Liver (tissue), 9 donors: ENCODE results near the gene LPP. TPM values are rescaled to one million over a fixed set of nuclear protein-coding genes. Genes with fewer than 3 reads are reported as not detected.

Source experiments
- DNase-seq: peaks from one replicate; pipeline ENCODE4 v3.0.0-alpha.2; 2017; ENCODE audit warnings: low spot score
- H3K27ac ChIP-seq, 2 donors: one replicate each; pipeline ENCODE4 v1.7.0; 2013; ENCODE audit warnings: inconsistent platforms in 2 of 2, low read length in 2 of 2, control low read depth in 1 of 2, low read depth in 1 of 2, mild to moderate bottlenecking in 1 of 2
- H3K27me3 ChIP-seq, 4 donors: one replicate each; pipeline versions ENCODE4 v1.6.1 to v1.7.0; 2013; ENCODE audit warnings: low read length in 3 of 4, inconsistent platforms in 1 of 4, mild to moderate bottlenecking in 1 of 4, moderate library complexity in 1 of 4; ENCODE audit not compliant: control insufficient read depth in 4 of 4, insufficient read depth in 4 of 4
- H3K36me3 ChIP-seq, 4 donors: one replicate each; pipeline versions ENCODE4 v1.6.1 to v1.7.0; 2013; ENCODE audit warnings: low read length in 3 of 4, mild to moderate bottlenecking in 3 of 4, low read depth in 1 of 4, moderate library complexity in 1 of 4; ENCODE audit not compliant: control insufficient read depth in 4 of 4, insufficient read depth in 3 of 4
- H3K4me1 ChIP-seq, 4 donors: one replicate each; pipeline versions ENCODE4 v1.6.1 to v1.7.0; 2013; ENCODE audit warnings: low read length in 3 of 4, mild to moderate bottlenecking in 3 of 4, moderate library complexity in 1 of 4; ENCODE audit not compliant: control insufficient read depth in 4 of 4, insufficient read depth in 4 of 4
- H3K4me3 ChIP-seq, 3 donors: one replicate each; pipeline versions ENCODE4 v1.6.1 to v1.7.0; 2013; ENCODE audit warnings: low read length in 3 of 3, control low read depth in 1 of 3, low read depth in 1 of 3, mild to moderate bottlenecking in 1 of 3
- H3K9ac ChIP-seq, 2 donors: one replicate each; pipeline ENCODE4 v1.7.0; 2013; ENCODE audit warnings: low read length in 2 of 2, mild to moderate bottlenecking in 2 of 2, moderate library complexity in 2 of 2, control low read depth in 1 of 2, low read depth in 1 of 2
- H3K9me3 ChIP-seq, 4 donors: one replicate each; pipeline versions ENCODE4 v1.6.1 to v1.7.0; 2013; ENCODE audit warnings: low read length in 3 of 4; ENCODE audit not compliant: control insufficient read depth in 4 of 4
- EGR1 ChIP-seq, 2 donors: IDR thresholded peaks; 2 replicates each; pipeline ENCODE4 v1.6.1; 2016 to 2018; ENCODE audit warnings: antibody characterized with exemption in 2 of 2, low read depth in 2 of 2
- FOXA1 ChIP-seq: IDR thresholded peaks from 2 replicates; pipeline ENCODE4 v1.6.1; 2016; ENCODE audit warnings: antibody characterized with exemption
- FOXA2 ChIP-seq: IDR thresholded peaks from 2 replicates; pipeline ENCODE4 v1.6.1; 2016; ENCODE audit warnings: antibody characterized with exemption
- GABPA ChIP-seq, 2 donors: IDR thresholded peaks in 1 of 2; conservative IDR thresholded peaks in 1 of 2; 2 replicates each; pipeline ENCODE4 v1.6.1; 2016; ENCODE audit warnings: antibody characterized with exemption in 2 of 2, mild to moderate bottlenecking in 1 of 2, moderate library complexity in 1 of 2
- HNF4A ChIP-seq, 2 donors: conservative IDR thresholded peaks; 2 replicates each; pipeline ENCODE4 v1.6.1; 2016; ENCODE audit warnings: antibody characterized with exemption in 2 of 2, mild to moderate bottlenecking in 2 of 2
- HNF4G ChIP-seq: IDR thresholded peaks from 2 replicates; pipeline ENCODE4 v1.6.1; 2016; ENCODE audit warnings: antibody characterized with exemption
- JUND ChIP-seq, 2 donors: IDR thresholded peaks; 2 replicates each; pipeline ENCODE4 v1.6.1; 2016; ENCODE audit warnings: antibody characterized with exemption in 2 of 2
- NR2F2 ChIP-seq: IDR thresholded peaks from 2 replicates; pipeline ENCODE4 v1.6.1; 2016; ENCODE audit warnings: antibody characterized with exemption
- RAD21 ChIP-seq, 2 donors: IDR thresholded peaks; 2 replicates each; pipeline ENCODE4 v1.6.1; 2016; ENCODE audit warnings: antibody characterized with exemption in 2 of 2, mild to moderate bottlenecking in 2 of 2
- RXRA ChIP-seq, 2 donors: IDR thresholded peaks; 2 replicates each; pipeline ENCODE4 v1.6.1; 2017 to 2018; ENCODE audit warnings: antibody characterized with exemption in 2 of 2, mild to moderate bottlenecking in 1 of 2
- SP1 ChIP-seq: IDR thresholded peaks from 2 replicates; pipeline ENCODE4 v1.6.1; 2018; ENCODE audit warnings: antibody characterized with exemption, mild to moderate bottlenecking
- TAF1 ChIP-seq: conservative IDR thresholded peaks from 2 replicates; pipeline ENCODE4 v1.6.1; 2016; ENCODE audit warnings: antibody characterized with exemption, mild to moderate bottlenecking
- YY1 ChIP-seq: IDR thresholded peaks from 2 replicates; pipeline ENCODE4 v1.6.1; 2016; ENCODE audit warnings: antibody characterized with exemption, mild to moderate bottlenecking
- WGBS: extraction: QIAGEN DNeasy Blood & Tissue Kit; methylation state at CpG from one replicate; pipeline ENCODE4 v1.1.7; 2013; 5-methylcytosine and 5-hydroxymethylcytosine counted together
- polyA plus RNA-seq, 2 donors: library from polyadenylated mRNA; stranded (reverse) in 1 of 2; unstranded in 1 of 2; fragments of 200-250 nt in 1 of 2; fragments of >200 nt in 1 of 2; fragmentation: Nextera tagmentation in 1 of 2; extraction: Ambion mirVana in 1 of 2; gene quantifications; one replicate each; pipeline versions ENCODE4 v1.2.1 to v1.2.3, GENCODE V29; 2013 to 2015
- total RNA-seq, 2 donors: library from RNA; depleted of rRNA; stranded (reverse); fragments of >200 nt; gene quantifications; one replicate each; pipeline ENCODE4 v1.2.3, GENCODE V29; 2014
- TF ChIP-seq, protein P1 (sequence below): IDR thresholded peaks from 2 replicates; pipeline ENCODE4 v1.6.1; 2016; ENCODE audit warnings: antibody characterized with exemption
- TF ChIP-seq, protein P2 (sequence below): fragments of 150-350 bp; IDR thresholded peaks from 2 replicates; pipeline ENCODE4 v1.5.1; 2017; ENCODE audit warnings: improper control_type of control experiment, low read depth, low read length; ENCODE audit not compliant: missing input control
- TF ChIP-seq, protein P3 (sequence below): IDR thresholded peaks from 2 replicates; pipeline ENCODE4 v1.6.1; 2016; ENCODE audit warnings: antibody characterized with exemption
- TF ChIP-seq, protein P4 (sequence below): IDR thresholded peaks from 2 replicates; pipeline ENCODE4 v1.6.1; 2016; ENCODE audit warnings: antibody characterized with exemption, mild to moderate bottlenecking
- TF ChIP-seq, protein P5 (sequence below): IDR thresholded peaks from 2 replicates; pipeline ENCODE4 v1.6.1; 2016; ENCODE audit warnings: antibody characterized with exemption
- donor health status: healthy.
- donor health status: healthy.
- donor health status: healthy.
- donor health status: healthy.
- donor health status: healthy.

The LPP gene
- total and polyA plus RNA-seq, 4 donors, result 3.3 to 53.7 (median 28.2) TPM

GRCh38 chr3:188342991-188343732 is 189.2 kb downstream of the LPP start:
- 83% methylated on average over 9 of the region's 9 CpGs for WGBS
- Histone ChIP-seq H3K9me3 (no peaks in the 10 kb centered on the region), H3K9ac (no peak overlapping the region), H3K4me3 (no peak overlapping the region), H3K27me3 (no peaks in the 10 kb centered on the region), H3K4me1 (peaks cover 4 to 15% (median 6%) of the 10 kb centered on the region in 4 donors), H3K36me3 (no peaks in the 10 kb centered on the region), H3K27ac (no peak overlapping the region)
- no peak for DNase-seq
- TF ChIP-seq YY1, result no peak
- TF ChIP-seq HNF4A (conservative IDR thresholded peaks at IDR 0.05), result no peak

- TF ChIP-seq, protein P1, sequence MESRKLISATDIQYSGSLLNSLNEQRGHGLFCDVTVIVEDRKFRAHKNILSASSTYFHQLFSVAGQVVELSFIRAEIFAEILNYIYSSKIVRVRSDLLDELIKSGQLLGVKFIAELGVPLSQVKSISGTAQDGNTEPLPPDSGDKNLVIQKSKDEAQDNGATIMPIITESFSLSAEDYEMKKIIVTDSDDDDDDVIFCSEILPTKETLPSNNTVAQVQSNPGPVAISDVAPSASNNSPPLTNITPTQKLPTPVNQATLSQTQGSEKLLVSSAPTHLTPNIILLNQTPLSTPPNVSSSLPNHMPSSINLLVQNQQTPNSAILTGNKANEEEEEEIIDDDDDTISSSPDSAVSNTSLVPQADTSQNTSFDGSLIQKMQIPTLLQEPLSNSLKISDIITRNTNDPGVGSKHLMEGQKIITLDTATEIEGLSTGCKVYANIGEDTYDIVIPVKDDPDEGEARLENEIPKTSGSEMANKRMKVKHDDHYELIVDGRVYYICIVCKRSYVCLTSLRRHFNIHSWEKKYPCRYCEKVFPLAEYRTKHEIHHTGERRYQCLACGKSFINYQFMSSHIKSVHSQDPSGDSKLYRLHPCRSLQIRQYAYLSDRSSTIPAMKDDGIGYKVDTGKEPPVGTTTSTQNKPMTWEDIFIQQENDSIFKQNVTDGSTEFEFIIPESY, result no peak
- no peak for TF ChIP-seq TAF1
- no peak for TF ChIP-seq YY1
- TF ChIP-seq GABPA (IDR thresholded peaks at IDR 0.05 in 1 of 2, conservative IDR thresholded peaks at IDR 0.05 in 1 of 2), result no peak
- no peak for TF ChIP-seq JUND (IDR thresholded peaks at IDR 0.05)
- no peak for TF ChIP-seq EGR1 (IDR thresholded peaks at IDR 0.05; ENCODE audit: low read depth in 2 of 2)
- H3K36me3 ChIP-seq, result no peaks in the 10 kb centered on the region
- H3K27ac ChIP-seq, result no peak overlapping the region
- H3K4me3 ChIP-seq, result no peak overlapping the region
- no peak for DNase-seq
- no peak overlapping the region for H3K9ac ChIP-seq
- no peaks in the 10 kb centered on the region for H3K27me3 ChIP-seq
- H3K4me1 ChIP-seq, result peaks cover 6 to 21% (median 8%) of the 10 kb centered on the region in 4 donors
- 70% methylated on average over 5 of the region's 5 CpGs for WGBS
- H3K9me3 ChIP-seq, result no peaks in the 10 kb centered on the region
Measured at GRCh38 chr3:188343894-188344293, 189.9 kb downstream of the LPP start.

- no peak for TF ChIP-seq FOXA2
- no peak for TF ChIP-seq HNF4G
- TF ChIP-seq GABPA (IDR thresholded peaks at IDR 0.05 in 1 of 2, conservative IDR thresholded peaks at IDR 0.05 in 1 of 2), result no peak
- TF ChIP-seq, protein P2, sequence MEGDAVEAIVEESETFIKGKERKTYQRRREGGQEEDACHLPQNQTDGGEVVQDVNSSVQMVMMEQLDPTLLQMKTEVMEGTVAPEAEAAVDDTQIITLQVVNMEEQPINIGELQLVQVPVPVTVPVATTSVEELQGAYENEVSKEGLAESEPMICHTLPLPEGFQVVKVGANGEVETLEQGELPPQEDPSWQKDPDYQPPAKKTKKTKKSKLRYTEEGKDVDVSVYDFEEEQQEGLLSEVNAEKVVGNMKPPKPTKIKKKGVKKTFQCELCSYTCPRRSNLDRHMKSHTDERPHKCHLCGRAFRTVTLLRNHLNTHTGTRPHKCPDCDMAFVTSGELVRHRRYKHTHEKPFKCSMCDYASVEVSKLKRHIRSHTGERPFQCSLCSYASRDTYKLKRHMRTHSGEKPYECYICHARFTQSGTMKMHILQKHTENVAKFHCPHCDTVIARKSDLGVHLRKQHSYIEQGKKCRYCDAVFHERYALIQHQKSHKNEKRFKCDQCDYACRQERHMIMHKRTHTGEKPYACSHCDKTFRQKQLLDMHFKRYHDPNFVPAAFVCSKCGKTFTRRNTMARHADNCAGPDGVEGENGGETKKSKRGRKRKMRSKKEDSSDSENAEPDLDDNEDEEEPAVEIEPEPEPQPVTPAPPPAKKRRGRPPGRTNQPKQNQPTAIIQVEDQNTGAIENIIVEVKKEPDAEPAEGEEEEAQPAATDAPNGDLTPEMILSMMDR, result no peak
- TF ChIP-seq, protein P3, sequence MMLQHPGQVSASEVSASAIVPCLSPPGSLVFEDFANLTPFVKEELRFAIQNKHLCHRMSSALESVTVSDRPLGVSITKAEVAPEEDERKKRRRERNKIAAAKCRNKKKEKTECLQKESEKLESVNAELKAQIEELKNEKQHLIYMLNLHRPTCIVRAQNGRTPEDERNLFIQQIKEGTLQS, result no peak
- TF ChIP-seq RAD21 (IDR thresholded peaks at IDR 0.05), result no peak
- no peak for TF ChIP-seq SP1
- TF ChIP-seq, protein P4, sequence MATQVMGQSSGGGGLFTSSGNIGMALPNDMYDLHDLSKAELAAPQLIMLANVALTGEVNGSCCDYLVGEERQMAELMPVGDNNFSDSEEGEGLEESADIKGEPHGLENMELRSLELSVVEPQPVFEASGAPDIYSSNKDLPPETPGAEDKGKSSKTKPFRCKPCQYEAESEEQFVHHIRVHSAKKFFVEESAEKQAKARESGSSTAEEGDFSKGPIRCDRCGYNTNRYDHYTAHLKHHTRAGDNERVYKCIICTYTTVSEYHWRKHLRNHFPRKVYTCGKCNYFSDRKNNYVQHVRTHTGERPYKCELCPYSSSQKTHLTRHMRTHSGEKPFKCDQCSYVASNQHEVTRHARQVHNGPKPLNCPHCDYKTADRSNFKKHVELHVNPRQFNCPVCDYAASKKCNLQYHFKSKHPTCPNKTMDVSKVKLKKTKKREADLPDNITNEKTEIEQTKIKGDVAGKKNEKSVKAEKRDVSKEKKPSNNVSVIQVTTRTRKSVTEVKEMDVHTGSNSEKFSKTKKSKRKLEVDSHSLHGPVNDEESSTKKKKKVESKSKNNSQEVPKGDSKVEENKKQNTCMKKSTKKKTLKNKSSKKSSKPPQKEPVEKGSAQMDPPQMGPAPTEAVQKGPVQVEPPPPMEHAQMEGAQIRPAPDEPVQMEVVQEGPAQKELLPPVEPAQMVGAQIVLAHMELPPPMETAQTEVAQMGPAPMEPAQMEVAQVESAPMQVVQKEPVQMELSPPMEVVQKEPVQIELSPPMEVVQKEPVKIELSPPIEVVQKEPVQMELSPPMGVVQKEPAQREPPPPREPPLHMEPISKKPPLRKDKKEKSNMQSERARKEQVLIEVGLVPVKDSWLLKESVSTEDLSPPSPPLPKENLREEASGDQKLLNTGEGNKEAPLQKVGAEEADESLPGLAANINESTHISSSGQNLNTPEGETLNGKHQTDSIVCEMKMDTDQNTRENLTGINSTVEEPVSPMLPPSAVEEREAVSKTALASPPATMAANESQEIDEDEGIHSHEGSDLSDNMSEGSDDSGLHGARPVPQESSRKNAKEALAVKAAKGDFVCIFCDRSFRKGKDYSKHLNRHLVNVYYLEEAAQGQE, result no peak
- no peak for TF ChIP-seq RXRA (IDR thresholded peaks at IDR 0.05)
- TF ChIP-seq FOXA1, result no peak
- TF ChIP-seq, protein P5, sequence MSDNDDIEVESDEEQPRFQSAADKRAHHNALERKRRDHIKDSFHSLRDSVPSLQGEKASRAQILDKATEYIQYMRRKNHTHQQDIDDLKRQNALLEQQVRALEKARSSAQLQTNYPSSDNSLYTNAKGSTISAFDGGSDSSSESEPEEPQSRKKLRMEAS, result no peak
- TF ChIP-seq YY1, result no peak
- TF ChIP-seq JUND (IDR thresholded peaks at IDR 0.05), result no peak
- TF ChIP-seq EGR1 (IDR thresholded peaks at IDR 0.05; ENCODE audit: low read depth in 2 of 2), result no peak
- TF ChIP-seq HNF4A (conservative IDR thresholded peaks at IDR 0.05), result no peak
- no peak for TF ChIP-seq NR2F2
- no peaks in the 10 kb centered on the region for H3K27me3 ChIP-seq
- peaks cover 9 to 34% (median 16%) of the 10 kb centered on the region in 4 donors for H3K4me1 ChIP-seq
- no peak for DNase-seq
- H3K27ac ChIP-seq, result no peak overlapping the region
- H3K9me3 ChIP-seq, result no peaks in the 10 kb centered on the region
- 81% methylated on average over 5 of the region's 5 CpGs for WGBS
- no peak overlapping the region for H3K4me3 ChIP-seq
- H3K9ac ChIP-seq, result no peak overlapping the region
- no peaks in the 10 kb centered on the region for H3K36me3 ChIP-seq
Measured at GRCh38 chr3:188345223-188345622, 191.3 kb downstream of the LPP start.
